Measurements from ENCODE around the gene ADCY7.

DNA sequence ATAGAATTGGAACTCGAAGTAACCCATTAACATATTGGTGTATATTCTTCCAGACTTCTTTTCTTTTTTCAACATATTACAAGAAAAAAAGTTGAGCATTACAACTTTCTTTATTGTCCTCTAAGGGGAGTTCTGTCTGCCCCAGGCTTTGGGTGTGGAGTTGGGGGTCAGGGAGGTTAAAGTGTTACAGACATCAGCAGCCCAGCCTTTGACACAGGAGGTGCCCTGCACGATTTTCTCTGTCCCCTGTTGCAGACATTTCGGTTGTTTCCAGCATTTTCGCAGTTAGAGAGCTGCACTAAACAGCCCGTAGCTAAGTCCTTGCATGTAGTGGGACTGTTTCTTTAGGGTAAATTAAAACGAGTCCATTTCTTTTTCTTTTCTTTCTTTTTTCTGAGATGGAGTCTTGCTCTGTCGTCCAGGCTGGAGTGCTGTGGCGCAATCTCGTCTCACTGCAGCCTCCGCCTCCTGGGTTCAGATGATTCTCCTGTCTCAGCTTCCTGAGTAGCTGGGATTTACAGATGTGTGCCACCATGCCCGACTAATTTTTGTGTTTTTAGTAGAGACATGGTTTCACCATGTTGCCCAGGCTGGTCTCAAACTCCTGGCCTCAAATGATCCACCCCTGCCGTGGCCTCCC lies 13.4 kb upstream of the ADCY7 start:
- TF ChIP-seq, protein P1, sequence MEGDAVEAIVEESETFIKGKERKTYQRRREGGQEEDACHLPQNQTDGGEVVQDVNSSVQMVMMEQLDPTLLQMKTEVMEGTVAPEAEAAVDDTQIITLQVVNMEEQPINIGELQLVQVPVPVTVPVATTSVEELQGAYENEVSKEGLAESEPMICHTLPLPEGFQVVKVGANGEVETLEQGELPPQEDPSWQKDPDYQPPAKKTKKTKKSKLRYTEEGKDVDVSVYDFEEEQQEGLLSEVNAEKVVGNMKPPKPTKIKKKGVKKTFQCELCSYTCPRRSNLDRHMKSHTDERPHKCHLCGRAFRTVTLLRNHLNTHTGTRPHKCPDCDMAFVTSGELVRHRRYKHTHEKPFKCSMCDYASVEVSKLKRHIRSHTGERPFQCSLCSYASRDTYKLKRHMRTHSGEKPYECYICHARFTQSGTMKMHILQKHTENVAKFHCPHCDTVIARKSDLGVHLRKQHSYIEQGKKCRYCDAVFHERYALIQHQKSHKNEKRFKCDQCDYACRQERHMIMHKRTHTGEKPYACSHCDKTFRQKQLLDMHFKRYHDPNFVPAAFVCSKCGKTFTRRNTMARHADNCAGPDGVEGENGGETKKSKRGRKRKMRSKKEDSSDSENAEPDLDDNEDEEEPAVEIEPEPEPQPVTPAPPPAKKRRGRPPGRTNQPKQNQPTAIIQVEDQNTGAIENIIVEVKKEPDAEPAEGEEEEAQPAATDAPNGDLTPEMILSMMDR (conservative IDR thresholded peaks at IDR 0.05; ENCODE audit: low read depth, low read length), result no peak
- no peak for TF ChIP-seq EZH2 (IDR thresholded peaks at IDR 0.05; ENCODE audit: low read length, unreplicated experiment)
- TF ChIP-seq EZH2phosphoT487 (IDR thresholded peaks at IDR 0.05; ENCODE audit: borderline replicate concordance, low read length), result no peak
